RWPE2 (cell line): ENCODE results near the gene B9D2.

Experiments used
- ATAC-seq: fragments of 200-7000 bp; cut with Tn5 transposase; 3 replicates; pipeline ENCODE4 v1.9.1; 2021; ENCODE audit warnings: low read depth
- DNase-seq: peaks from one replicate; pipeline ENCODE4 v3.0.0-alpha.2; 2020; ENCODE audit warnings: low spot score
- H3K27ac ChIP-seq: fragments of 450-650 bp; 2 replicates; pipeline ENCODE4 v1.5.1; 2017; ENCODE audit warnings: mild to moderate bottlenecking; ENCODE audit not compliant: poor library complexity, severe bottlenecking
- H3K27me3 ChIP-seq: fragments of 250-450 bp; sonication (Bioruptor Pico); 2 replicates; pipeline ENCODE4 v1.5.1; 2021; ENCODE audit warnings: mild to moderate bottlenecking, moderate library complexity; ENCODE audit not compliant: insufficient read depth, poor library complexity, severe bottlenecking
- H3K36me3 ChIP-seq: fragments of 250-450 bp; sonication (Bioruptor Pico); 2 replicates; pipeline ENCODE4 v1.5.1; 2020; ENCODE audit warnings: low read depth, mild to moderate bottlenecking, moderate library complexity
- H3K4me1 ChIP-seq: fragments of 250-450 bp; sonication (Bioruptor Pico); 2 replicates; pipeline ENCODE4 v1.5.1; 2021; ENCODE audit warnings: mild to moderate bottlenecking, moderate library complexity; ENCODE audit not compliant: insufficient read depth, poor library complexity, severe bottlenecking
- H3K4me3 ChIP-seq: fragments of 250-450 bp; sonication (Bioruptor Pico); 2 replicates; pipeline ENCODE4 v1.5.1; 2021; ENCODE audit warnings: mild to moderate bottlenecking, moderate library complexity; ENCODE audit not compliant: severe bottlenecking
- H3K9me3 ChIP-seq: fragments of 250-450 bp; sonication (Bioruptor Pico); 2 replicates; pipeline ENCODE4 v1.5.1; 2021; ENCODE audit warnings: mild to moderate bottlenecking, moderate library complexity; ENCODE audit not compliant: severe bottlenecking
- TF ChIP-seq, protein P1 (sequence below): fragments of 450-650 bp; IDR thresholded peaks from one replicate; pipeline ENCODE4 v1.5.1; 2017; ENCODE audit warnings: mild to moderate bottlenecking, moderate library complexity; ENCODE audit not compliant: poor library complexity, severe bottlenecking

B9D2 gene

DNA sequence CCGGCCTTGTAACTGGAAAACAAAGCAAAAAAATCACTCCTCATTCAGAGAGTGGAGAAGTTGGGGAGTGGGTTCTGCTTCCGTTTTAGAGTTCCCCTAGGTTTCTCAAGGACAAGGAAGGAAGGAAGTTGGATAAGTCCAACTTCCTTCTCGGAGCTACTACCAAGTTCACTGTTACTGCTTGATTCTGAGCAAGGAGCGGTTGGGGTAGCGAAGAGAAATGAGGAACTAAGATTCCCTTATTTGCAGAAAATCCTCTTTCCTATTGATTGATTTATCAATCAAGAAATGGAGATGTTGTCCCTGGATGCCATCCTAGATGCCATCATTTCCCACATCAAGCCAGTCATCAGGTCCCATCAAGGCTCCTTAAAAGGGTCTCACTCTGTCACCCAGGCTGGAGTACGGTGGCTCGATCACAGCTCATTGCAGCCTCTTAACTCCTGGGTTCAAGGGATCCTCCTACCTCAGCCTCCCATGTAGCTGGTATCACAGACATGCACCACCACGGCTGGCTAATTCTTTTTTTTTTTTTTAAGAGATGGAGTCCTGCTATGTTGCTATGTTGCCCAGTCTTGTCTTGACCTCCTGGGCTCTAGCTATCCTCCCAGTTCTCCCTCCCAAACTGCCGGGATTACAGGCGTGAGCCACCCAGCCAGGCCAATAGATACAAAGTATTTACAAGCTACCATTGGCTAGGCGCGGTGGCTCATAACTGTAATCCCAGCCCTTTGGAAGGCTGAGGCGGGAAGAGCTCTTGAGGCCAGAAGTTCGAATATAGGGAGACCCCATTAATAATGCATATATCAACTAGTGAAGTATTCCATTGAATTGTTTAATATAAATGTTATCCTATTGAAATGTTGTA lies 809 bp upstream of the B9D2 start:
- ATAC-seq, result no peak
- H3K4me1 ChIP-seq, result peaks cover 19% of the 10 kb centered on the region
- TF ChIP-seq, protein P1, sequence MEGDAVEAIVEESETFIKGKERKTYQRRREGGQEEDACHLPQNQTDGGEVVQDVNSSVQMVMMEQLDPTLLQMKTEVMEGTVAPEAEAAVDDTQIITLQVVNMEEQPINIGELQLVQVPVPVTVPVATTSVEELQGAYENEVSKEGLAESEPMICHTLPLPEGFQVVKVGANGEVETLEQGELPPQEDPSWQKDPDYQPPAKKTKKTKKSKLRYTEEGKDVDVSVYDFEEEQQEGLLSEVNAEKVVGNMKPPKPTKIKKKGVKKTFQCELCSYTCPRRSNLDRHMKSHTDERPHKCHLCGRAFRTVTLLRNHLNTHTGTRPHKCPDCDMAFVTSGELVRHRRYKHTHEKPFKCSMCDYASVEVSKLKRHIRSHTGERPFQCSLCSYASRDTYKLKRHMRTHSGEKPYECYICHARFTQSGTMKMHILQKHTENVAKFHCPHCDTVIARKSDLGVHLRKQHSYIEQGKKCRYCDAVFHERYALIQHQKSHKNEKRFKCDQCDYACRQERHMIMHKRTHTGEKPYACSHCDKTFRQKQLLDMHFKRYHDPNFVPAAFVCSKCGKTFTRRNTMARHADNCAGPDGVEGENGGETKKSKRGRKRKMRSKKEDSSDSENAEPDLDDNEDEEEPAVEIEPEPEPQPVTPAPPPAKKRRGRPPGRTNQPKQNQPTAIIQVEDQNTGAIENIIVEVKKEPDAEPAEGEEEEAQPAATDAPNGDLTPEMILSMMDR, result no peak

GRCh38 chr19:41363371-41363752 lies 587 bp downstream of the B9D2 start:
- H3K27ac ChIP-seq, result peak overlapping the region; percentile 73
- H3K4me1 ChIP-seq, result peaks cover 19% of the 10 kb centered on the region
- H3K27me3 ChIP-seq, result no peaks in the 10 kb centered on the region
- ATAC-seq (no peak), DNase-seq (no peak)
- H3K4me3 ChIP-seq, result peak overlapping the region; percentile 93
- H3K9me3 ChIP-seq, result no peaks in the 10 kb centered on the region
- no peaks in the 10 kb centered on the region for H3K36me3 ChIP-seq
- TF ChIP-seq, protein P1, result no peak

More for the DNA sequence above, 809 bp upstream of the B9D2 start:
- DNase-seq, result no peak
- no peaks in the 10 kb centered on the region for H3K9me3 ChIP-seq
- H3K27me3 ChIP-seq, result no peaks in the 10 kb centered on the region
- peak overlapping the region; percentile 73 for H3K27ac ChIP-seq
- peak overlapping the region; percentile 93 for H3K4me3 ChIP-seq
- no peaks in the 10 kb centered on the region for H3K36me3 ChIP-seq

GRCh38 chr19:41362143-41362847 lies 1.7 kb downstream of the B9D2 start:
- TF ChIP-seq, protein P1, result no peak

DNA sequence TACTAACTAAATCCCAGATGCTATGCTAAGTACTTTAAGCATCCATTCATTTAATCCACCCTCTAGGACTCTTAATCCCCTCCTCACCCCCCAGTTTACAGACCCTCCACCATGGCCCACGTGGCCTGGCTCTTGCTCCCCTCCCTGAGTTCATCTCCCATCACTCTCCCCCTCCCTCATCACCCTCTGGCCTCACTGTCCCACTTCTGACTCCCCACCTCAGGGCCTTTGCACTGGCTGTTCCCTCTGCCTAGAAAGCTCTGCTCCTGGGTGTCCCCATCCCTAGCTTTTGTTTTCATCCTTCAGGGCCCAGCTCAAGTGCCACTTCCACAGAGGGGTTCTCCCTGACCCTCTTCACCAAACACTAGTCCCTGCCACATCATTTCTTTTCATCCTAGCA lies 4.2 kb downstream of the B9D2 start:
- H3K4me1 ChIP-seq, result peaks cover 5% of the 10 kb centered on the region
- H3K9me3 ChIP-seq, result no peaks in the 10 kb centered on the region
- TF ChIP-seq, protein P1, result no peak

More at GRCh38 chr19:41362143-41362847, 1.7 kb downstream of the B9D2 start:
- H3K27me3 ChIP-seq, result no peaks in the 10 kb centered on the region
- H3K4me1 ChIP-seq, result peaks cover 9% of the 10 kb centered on the region
- H3K36me3 ChIP-seq, result no peaks in the 10 kb centered on the region
- no peak overlapping the region for H3K4me3 ChIP-seq
- no peak overlapping the region for H3K27ac ChIP-seq
- no peak for ATAC-seq
- DNase-seq, result no peak
- H3K9me3 ChIP-seq, result no peaks in the 10 kb centered on the region

More for the DNA sequence above, 4.2 kb downstream of the B9D2 start:
- no peak overlapping the region for H3K4me3 ChIP-seq
- no peak overlapping the region for H3K27ac ChIP-seq
- no peaks in the 10 kb centered on the region for H3K27me3 ChIP-seq
- no peaks in the 10 kb centered on the region for H3K36me3 ChIP-seq
- ATAC-seq, result no peak
- DNase-seq, result no peak
